Stimulated activated naive CD8-positive, alpha-beta T cell treated with anti-CD3 and anti-CD28 coated beads, Interleukin-15, Interleukin-2, amounts not matched to agents 100 ng/mL and 50 ng/mL, for 24 hours (primary cell): ENCODE measurements around the gene ERO1A.

Experiments used
- H3K27ac Mint-ChIP-seq: one replicate; pipeline ENCODE4 v1.8.0; 2021; ENCODE audit warnings: mild to moderate bottlenecking, mixed read lengths
- H3K27me3 Mint-ChIP-seq: one replicate; pipeline ENCODE4 v1.8.0; 2021; ENCODE audit warnings: mixed read lengths
- H3K36me3 Mint-ChIP-seq: one replicate; pipeline ENCODE4 v1.8.0; 2021; ENCODE audit warnings: low read depth, mixed read lengths
- H3K4me1 Mint-ChIP-seq: one replicate; pipeline ENCODE4 v1.8.0; 2021; ENCODE audit warnings: low read depth, mixed read lengths
- H3K4me3 Mint-ChIP-seq: one replicate; pipeline ENCODE4 v1.8.0; 2021; ENCODE audit warnings: mild to moderate bottlenecking, mixed read lengths
- H3K9me3 Mint-ChIP-seq: one replicate; pipeline ENCODE4 v1.8.0; 2021; ENCODE audit warnings: mixed read lengths

ERO1A gene

DNA sequence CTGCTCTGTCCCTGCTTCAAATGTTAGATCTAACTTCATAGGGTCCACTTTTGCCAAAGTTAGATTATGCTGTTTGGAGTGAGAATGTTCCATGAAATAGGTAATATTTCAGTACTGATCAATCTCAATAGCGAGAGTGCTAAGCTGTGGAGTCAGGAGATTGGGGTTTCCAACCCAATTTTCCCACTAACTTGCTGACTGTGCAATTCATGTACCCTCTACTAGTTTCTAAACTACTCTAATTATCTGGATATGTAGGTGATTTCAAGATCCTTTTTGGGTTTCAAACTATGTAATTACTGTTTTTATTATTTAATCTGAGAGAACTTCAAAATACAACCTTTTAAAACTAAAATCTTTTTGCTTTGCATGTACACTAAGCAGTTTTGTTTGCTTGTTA is 96.8 kb downstream of the ERO1A start:
- H3K27ac Mint-ChIP-seq = no peak overlapping the region
- H3K9me3 Mint-ChIP-seq = peaks cover 3% of the 10 kb centered on the region
- H3K4me3 Mint-ChIP-seq = no peak overlapping the region
- H3K36me3 Mint-ChIP-seq = no peaks in the 10 kb centered on the region
- H3K4me1 Mint-ChIP-seq = no peaks in the 10 kb centered on the region
- no peaks in the 10 kb centered on the region for H3K27me3 Mint-ChIP-seq

DNA sequence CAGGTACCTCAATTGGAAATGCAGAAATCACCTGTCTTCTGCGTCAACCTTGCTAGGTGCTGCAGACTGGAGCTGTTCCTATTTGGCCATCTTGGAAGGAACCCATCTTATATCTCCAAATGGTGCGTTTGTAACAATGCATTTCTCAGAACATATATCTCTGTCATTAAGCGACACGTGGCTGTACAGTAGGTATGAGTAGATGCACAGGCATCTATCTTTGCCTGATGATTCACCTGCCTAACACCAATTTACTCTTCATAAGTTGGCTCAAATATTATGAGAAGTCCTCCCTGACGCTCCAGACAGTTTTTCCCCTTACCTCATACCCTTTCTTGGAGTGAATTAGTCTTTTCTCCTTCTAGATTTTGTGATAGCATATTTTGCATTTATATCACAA is 98.5 kb downstream of the ERO1A start:
- no peak overlapping the region for H3K4me3 Mint-ChIP-seq
- H3K27me3 Mint-ChIP-seq = no peaks in the 10 kb centered on the region
- H3K27ac Mint-ChIP-seq = no peak overlapping the region
- no peaks in the 10 kb centered on the region for H3K36me3 Mint-ChIP-seq
- peaks cover 3% of the 10 kb centered on the region for H3K9me3 Mint-ChIP-seq
- H3K4me1 Mint-ChIP-seq = no peaks in the 10 kb centered on the region

DNA sequence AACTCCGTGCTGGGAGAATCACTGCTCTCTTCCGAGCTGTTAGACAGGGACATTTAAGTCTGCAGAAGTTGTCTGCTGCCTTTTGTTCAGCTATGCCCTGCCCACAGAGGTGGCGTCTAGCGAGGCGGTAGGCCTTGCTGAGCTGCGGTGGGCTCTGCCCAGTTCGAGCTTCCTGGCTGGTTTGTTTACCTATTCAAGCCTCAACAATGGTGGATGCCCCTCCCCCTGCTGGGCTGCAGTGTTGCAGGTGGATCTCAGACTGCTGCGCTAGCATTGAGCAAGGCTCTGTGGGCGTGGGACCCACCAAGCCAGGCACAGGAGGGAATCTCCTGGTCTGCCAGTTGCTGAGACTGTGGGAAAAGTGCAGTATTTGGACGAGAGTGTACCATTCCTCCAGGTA is 99.0 kb downstream of the ERO1A start:
- Mint-ChIP-seq H3K4me1 (no peaks in the 10 kb centered on the region), H3K36me3 (no peaks in the 10 kb centered on the region), H3K27me3 (no peaks in the 10 kb centered on the region), H3K9me3 (peaks cover 3% of the 10 kb centered on the region), H3K27ac (no peak overlapping the region), H3K4me3 (no peak overlapping the region)

- Mint-ChIP-seq H3K36me3 (no peaks in the 10 kb centered on the region), H3K9me3 (no peaks in the 10 kb centered on the region), H3K27ac (no peak overlapping the region), H3K4me1 (no peaks in the 10 kb centered on the region), H3K4me3 (no peak overlapping the region), H3K27me3 (no peaks in the 10 kb centered on the region)
These were observed 105.0 kb downstream of the ERO1A start for GRCh38 chr14:52590318-52590717.
